Neural progenitor cell (in vitro differentiated cells): ENCODE measurements around the gene IKBKE.

ENCODE experiments used
- CTCF ChIP-seq: fragments of 200-600 bp; sonication (generic); IDR thresholded peaks from 2 replicates; pipeline ENCODE4 v1.5.1; 2017; ENCODE audit warnings: antibody characterized with exemption, mild to moderate bottlenecking
- EZH2 ChIP-seq: fragments of 200-600 bp; sonication (generic); IDR thresholded peaks from 2 replicates; pipeline ENCODE4 v1.6.1; 2017; ENCODE audit warnings: antibody characterized with exemption, mild to moderate bottlenecking, moderate library complexity
- EZH2phosphoT487 ChIP-seq: fragments of 200-600 bp; sonication (generic); IDR thresholded peaks from 2 replicates; pipeline ENCODE4 v1.6.1; 2017; ENCODE audit warnings: antibody characterized with exemption

- TF ChIP-seq CTCF (no peak), EZH2 (no peak), EZH2phosphoT487 (no peak)
These were observed 48.5 kb downstream of the IKBKE start for GRCh38 chr1:206518743-206519142.
